Retinal pigment epithelial cell (primary cell): ENCODE results near the gene NIFK.

Experiments
- DNase-seq: peaks from one replicate; pipeline ENCODE4 v3.0.0-alpha.2; 2010; ENCODE audit warnings: low read depth
- H3K4me3 ChIP-seq: 2 replicates; pipeline ENCODE4 v1.5.1; 2011; ENCODE audit warnings: mild to moderate bottlenecking, low read length, control low read depth, moderate library complexity
- CTCF ChIP-seq: conservative IDR thresholded peaks from 2 replicates; pipeline ENCODE4 v1.5.1; 2011; ENCODE audit warnings: low read depth, low read length, control low read depth, inconsistent platforms

NIFK gene

GRCh38 chr2:121731366-121731765 lies 5.3 kb downstream of the NIFK start:
- no peak for DNase-seq
- TF ChIP-seq CTCF, result no peak
- no peak overlapping the region for H3K4me3 ChIP-seq

- TF ChIP-seq CTCF, result no peak
- H3K4me3 ChIP-seq, result no peak overlapping the region
- no peak for DNase-seq
Observed at GRCh38 chr2:121727950-121728349, 8.7 kb downstream of the NIFK start.

- DNase-seq, result no peak
- no peak for TF ChIP-seq CTCF
Observed at GRCh38 chr2:121727332-121727731, 9.3 kb downstream of the NIFK start.

GRCh38 chr2:121723316-121723715 lies 13.4 kb downstream of the NIFK start:
- H3K4me3 ChIP-seq, result no peak overlapping the region
- no peak for DNase-seq
- TF ChIP-seq CTCF, result no peak

More at GRCh38 chr2:121727332-121727731, 9.3 kb downstream of the NIFK start:
- H3K4me3 ChIP-seq, result no peak overlapping the region

DNA sequence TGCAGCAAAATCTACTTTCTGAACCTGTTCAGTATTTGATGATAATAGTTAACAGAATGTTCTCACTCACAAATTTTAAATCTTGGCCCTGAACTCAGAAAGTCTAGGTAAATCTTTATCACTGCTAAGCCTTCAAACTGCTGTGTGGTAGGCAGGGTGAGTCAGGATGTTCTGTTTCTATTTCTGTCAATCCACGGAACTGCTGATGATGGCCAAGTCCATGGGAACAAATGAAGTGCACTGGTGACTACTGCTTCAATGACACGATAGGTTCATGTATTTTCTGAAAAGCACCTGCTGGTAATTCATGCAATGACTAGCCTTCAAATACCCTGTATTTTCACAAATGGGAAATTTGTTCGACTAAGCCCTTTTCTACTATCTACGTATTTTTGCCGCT lies 14.2 kb downstream of the NIFK start:
- TF ChIP-seq CTCF, result no peak
- no peak for DNase-seq
- no peak overlapping the region for H3K4me3 ChIP-seq

DNA sequence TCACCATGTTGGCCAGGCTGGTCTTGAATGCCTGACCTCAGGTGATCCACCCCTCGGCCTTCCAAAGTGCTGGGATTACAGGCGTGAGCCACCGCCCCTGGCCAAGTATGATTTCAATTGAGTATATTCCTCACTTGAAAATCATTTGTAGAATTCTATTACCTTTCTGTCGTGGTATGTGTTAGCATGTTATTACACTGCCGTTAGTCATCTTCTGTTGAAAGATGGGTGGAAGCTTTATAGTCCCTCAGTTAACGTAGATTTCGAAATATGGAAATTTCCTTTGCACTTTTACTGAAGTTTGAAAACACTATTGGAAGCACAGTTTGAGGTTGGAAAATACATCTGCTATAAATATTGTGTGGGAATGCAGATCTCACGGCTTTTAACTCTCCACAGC lies 14.7 kb downstream of the NIFK start:
- no peak for TF ChIP-seq CTCF
- no peak for DNase-seq
- H3K4me3 ChIP-seq, result no peak overlapping the region

DNA sequence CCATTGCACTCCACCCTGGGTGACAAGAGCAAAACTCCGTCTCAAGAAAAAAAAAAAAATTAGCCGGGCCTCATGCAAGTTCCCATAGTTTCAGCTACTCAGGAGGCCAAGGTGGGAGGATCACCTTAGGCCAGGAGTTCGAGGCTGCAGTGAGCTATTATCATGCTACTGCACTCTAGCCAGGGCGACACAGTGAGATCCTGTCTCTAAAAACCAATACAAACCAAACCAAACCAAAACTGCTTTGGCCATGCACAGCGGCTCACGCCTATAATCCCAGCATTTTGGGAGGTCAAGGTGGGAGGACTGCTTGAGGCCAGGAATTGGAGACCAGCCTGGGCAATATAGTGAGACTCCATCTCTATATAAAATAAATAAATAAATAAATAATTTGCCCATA lies 19.1 kb downstream of the NIFK start:
- no peak for DNase-seq
- H3K4me3 ChIP-seq, result no peak overlapping the region
- no peak for TF ChIP-seq CTCF
